NCI-H524 treated with DMSO at 0.1 percent for 48 hours (cell line): Measurements from ENCODE around the gene EEFSEC.

Source experiments
- DNase-seq: peaks from one replicate; lab custom pipeline; 2025; lab: John Stamatoyannopoulos, UW

The EEFSEC gene

DNA sequence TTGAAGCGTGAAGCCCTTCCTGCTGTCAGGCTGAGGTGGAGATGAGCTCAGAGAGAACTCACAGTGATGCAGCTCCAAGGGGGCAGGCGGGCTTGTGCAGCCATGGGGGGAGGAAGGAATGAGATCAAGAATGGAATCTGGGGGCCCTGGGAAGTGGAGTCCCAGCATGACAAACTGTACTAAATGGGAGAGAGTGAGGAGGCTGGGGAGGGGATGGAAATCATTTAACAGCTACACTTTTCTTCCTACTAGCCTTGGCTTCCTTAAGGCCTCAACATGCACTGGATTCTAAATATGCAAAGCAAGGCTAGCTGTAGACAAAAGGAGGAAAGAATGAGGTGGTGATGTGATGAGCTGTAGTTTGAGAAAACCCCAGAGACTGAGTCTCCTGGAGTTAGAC is 133.9 kb downstream of the EEFSEC start:
- no peak for DNase-seq

DNA sequence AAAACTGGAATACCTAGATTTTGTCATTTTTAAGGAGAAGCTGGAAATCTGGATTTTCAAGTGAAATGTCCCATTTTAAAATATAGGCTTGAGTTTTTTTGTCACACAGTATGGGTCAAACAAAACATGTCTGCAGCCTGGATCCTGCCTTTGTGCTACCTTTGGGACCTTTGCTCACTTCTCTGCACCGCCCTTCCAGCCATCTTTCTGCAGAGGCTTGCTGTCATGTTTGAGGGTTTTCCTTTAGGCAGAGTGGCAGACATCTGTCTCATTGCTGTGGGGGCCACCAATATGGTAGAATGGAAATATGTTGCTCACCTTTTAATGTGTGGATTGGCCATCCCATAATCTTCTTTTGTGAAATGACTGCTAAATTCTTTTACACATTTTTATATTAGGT is 136.3 kb downstream of the EEFSEC start:
- no peak for DNase-seq

GRCh38 chr3:128290484-128290883 is 137.2 kb downstream of the EEFSEC start:
- DNase-seq = no peak

DNA sequence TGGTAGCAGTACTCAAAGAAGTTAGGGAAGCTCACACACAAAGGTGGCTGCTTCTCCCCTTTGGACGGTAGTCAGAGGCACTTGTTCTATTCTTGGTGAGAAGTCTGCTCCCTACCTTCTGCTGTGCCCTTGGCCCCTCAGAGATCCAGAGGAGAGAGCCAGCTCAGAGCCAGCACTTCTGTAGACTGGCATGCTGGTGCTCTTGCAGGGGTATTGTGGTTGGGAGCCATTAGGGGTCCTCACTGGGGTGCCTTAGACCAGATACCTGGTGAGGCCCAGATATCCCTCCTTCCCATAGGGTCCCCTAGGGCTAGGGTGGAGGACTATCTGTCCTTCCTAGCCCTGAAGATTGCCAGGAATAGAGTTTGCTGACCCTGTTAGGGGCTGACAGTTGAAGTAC is 140.6 kb downstream of the EEFSEC start:
- DNase-seq = no peak

DNA sequence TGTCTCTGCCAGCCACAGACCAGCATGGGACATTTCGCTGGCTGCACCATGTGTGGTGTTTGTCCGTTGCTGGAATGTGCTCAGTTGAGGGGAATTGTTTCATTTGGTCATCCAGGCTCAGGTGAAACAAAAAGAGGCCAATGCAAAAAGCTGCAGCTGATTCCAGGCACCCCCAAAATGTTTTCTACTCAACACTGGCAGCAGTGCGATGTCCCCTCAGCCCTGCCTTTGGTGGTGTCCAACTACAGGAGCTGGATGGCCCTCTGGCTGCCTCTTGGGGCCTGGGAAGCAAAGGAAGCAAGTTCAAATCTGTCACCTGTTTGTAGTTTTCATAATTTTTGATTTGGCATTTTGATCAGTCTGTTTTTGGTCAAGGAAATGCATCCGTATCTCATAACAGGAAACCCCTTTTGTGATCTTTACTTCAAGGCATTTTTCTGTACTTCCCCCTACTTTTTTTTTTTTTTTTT is 141.8 kb downstream of the EEFSEC start:
- no peak for DNase-seq

- no peak for DNase-seq
Measured at GRCh38 chr3:128296469-128297251, 143.4 kb downstream of the EEFSEC start.

DNA sequence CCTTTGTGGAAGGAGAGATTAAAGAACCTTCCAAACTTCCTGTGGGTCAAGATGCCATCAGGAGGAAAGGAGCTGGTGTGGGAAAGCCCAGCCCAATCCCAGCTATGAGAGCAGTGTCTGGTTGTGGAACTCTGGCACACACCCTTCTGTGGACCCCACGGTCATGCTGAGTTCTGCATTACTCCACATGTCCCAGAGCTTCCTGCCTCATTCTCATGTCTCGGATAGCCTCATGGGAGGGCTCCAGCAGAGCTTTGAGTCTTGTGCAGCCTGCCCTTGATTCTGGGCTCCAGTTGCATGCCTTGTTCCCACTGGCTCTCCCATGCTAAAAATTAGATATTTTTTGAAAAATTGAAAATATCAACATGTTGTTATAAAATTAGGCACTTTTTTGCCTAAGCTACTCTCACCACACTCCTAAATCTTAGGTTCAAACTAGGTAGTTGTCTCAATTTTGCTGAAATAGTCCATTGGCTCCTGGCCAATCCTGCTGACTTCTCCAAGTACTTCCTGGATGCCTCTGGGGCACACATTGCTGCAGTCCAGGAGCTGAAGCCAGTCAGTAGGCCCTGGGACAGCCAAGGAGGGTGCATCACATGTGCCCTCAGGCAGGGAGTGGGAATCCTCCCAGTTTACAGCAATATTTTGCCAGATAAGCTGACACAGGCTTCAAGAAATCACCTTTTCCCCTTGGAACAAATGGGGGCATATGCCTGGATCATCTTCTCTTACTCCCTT is 144.3 kb downstream of the EEFSEC start:
- no peak for DNase-seq

GRCh38 chr3:128301186-128302023 is 148.1 kb downstream of the EEFSEC start:
- DNase-seq = no peak

DNA sequence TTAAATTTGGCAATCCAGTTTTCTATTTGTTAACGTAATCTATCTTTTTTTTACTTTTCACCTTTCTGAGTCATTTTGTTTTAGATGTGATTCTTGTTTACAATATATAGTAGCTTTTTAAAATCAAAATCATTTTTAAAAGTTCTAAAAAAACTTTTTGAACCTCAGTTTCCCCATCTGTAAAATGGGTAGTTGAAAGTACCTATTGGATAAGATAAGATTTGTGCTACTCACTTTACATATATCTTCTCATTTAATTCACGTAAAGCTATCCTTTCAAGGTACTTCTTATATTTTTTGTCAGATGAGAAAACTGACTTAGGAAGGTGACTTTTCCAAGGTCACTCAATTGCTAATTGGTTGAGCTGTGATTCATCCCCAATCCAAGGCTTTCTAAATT is 153.2 kb downstream of the EEFSEC start:
- DNase-seq = no peak

GRCh38 chr3:128307029-128307633 is 153.8 kb downstream of the EEFSEC start:
- peak; percentile 2 for DNase-seq

DNA sequence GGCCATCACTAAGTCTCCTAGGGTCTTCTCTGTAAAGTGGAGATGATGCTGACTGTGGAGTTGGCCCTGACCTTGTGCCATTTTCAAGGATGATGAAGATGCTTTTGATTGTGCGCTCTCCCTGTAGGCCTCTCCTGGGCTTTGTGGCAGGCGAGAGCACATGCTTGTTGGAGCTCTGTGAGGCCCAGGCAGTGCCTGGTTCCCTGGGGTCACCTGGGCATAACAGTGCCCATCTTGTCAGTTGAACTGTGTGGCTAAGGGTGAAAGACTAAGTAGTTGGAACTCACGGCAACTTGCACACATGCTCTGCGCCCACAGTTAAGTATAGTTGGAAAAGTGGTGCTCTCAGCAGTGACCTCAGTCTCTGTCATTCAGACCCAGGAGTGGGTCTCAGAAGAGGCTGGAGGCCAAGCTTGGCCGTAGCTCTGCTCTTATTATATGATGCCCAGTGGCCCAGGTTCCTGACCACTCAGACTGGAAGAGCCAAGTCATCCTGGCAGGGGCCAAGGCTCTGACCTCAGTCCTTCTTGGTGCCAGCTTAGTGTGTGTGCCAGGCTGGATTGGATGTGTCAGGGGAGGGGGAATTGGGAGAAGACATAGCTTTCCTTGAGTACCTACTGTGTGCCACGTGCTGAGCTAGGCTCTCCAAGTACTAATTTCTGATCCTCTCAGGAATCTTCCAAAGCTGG is 154.6 kb downstream of the EEFSEC start:
- DNase-seq = no peak

- DNase-seq = peak; percentile 45
Measured at GRCh38 chr3:128309026-128309425, 155.7 kb downstream of the EEFSEC start.

DNA sequence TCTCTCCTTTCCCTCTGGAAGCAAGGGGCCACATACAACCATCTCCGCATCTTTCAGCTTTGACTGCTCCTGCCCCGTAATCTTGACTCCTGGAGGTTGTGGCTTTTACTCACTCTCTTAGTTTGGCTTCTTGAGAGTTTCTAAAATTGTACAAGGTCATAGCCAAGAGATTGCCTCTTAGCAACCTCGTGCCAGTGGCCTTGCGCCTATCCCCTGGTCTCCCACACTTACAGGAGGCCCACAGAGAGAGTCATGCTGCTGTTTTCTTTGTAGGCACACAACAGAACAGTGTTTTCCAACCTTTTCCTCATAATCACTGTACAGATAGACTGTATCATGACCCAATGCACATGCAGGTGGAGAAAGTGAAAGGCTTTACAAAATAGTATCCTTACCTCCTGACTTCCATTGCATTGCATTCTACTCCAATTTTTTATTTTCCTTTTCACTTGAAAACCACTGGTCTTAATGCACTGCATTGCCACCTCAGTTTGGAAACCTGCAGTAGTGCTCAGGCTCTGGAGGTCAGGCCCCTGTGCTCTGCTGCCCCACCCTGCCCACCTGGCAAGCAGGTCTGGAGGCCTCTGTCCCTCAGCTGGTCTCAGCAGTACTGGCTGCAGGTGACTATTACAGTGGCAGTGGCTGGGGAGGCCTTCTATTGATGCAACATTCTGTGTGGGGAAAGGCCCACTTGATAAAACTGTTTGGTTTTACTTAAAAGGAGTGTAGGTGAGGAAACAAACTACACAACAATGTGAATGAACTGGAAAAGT is 157.2 kb downstream of the EEFSEC start:
- no peak for DNase-seq

DNA sequence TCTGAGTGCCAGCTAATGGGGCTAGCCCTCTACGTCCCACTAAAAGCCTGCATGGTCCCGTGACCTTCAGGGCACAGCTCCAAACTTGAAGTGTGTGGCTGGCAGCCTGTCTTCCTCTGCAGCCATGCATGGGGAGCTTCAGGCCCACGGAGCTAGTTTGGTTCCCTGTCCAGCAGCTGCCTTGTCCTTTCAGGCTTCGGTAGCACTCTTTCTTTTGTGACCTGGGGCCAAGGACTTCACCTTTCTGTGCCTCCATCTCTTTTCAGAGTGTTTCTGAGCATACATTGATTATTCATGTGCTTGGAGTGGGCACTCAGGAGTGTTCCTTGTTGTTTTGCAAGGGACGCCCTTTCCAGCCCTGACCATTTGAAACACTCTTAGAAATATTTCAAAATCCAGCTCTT is 158.2 kb downstream of the EEFSEC start:
- no peak for DNase-seq

- DNase-seq = no peak
Measured at GRCh38 chr3:128312271-128312670, 159.0 kb downstream of the EEFSEC start.

- DNase-seq = no peak
Measured at GRCh38 chr3:128313071-128313725, 159.9 kb downstream of the EEFSEC start.

GRCh38 chr3:128313935-128314334 is 160.7 kb downstream of the EEFSEC start:
- DNase-seq = no peak

- DNase-seq = no peak
Measured at GRCh38 chr3:128315313-128315712, 162.0 kb downstream of the EEFSEC start.

- DNase-seq = no peak
Measured at GRCh38 chr3:128316481-128316891, 163.2 kb downstream of the EEFSEC start.

GRCh38 chr3:128317101-128317697 is 163.9 kb downstream of the EEFSEC start:
- DNase-seq = no peak
